Activated CD4-positive, alpha-beta T cell treated with anti-CD3 and anti-CD28 coated beads, Interleukin-2, Interleukin-4, amounts not matched to agents 100 ng/mL and 50 ng/mL, durations not matched to agents 16 hours and 8 hours (primary cell): ENCODE measurements around the gene BTG1.
"Not testable (repeated sequence)": the region's sequence is repeated elsewhere in the genome, so short reads cannot be mapped to it uniquely, and the experiment has no call there.

Source experiments
- DNase-seq: peaks from one replicate; pipeline ENCODE4 v3.0.0-alpha.2; 2020; ENCODE audit warnings: low spot score

The BTG1 gene

DNA sequence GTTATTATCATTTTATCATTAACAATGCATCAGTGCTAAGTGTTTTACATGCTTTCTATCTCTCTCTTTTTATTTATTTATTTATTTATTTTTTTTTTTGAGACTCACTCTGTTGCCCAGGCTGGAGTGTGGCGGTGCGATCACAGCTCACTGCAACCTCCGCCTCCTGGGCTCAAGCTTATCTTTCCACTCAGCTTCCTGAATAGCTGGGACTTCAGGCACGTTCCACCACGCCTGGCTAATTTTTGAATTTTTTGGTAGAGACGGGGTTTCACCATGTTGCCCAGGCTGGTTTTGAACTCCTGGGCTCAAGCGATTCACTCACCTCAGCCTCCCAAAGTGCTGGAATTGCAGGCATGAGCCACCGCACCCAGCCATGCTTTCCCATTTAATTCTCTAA lies 3.9 kb upstream of the BTG1 start:
- no peak for DNase-seq

DNA sequence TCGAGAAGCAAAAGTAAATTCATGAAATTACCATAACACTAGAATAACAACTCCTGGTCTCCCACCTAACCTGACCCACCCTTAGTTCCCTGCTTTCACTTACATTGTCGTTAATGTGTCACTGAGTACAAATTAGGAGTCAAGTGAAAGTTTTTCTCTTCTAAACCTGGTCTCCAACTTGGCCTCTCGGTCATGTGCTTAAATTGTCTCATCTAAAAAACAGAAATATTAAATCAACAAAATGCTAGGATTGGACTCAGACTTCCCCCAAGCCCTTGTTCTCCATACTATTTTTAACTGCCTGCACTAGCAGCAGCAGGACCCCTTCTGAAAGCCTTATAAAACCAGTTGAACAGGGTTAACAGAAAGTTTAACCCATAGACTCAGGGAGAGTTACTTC lies 1.8 kb upstream of the BTG1 start:
- no peak for DNase-seq

DNA sequence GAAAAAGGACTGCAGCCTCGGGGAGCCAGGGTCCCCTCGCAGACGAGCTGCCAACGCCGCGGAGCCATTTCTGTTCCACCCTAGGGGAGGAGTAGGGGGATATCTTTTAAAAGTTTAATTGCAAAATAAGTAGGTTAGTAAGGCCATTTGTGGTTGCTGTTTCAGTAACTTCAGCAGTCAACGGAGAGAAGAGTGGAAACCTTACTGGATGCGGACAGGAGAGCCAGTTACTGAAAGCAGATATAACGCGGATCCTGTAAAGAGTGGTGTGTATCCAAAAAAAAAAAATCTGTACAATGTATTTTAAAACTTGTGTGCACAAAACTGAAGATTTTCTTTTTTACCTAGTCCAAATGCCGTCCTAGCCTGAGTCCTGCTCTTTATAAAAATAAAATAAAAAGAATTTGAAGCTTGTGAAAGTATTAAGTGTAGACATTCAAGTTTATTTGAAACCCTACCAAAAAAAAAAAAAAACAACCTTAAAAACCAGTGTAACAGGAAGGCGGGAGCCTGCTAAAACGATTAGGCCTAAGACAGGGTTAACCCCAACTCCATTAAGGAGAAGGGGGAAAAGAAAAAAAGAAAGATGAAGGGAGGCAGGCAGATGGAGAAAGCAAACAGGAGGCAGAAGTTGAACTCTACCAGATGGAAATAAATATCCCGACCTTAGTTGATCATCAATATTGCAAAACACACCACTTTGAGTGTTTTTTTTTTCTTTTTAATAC lies 1.0 kb upstream of the BTG1 start:
- DNase-seq, result no peak

DNA sequence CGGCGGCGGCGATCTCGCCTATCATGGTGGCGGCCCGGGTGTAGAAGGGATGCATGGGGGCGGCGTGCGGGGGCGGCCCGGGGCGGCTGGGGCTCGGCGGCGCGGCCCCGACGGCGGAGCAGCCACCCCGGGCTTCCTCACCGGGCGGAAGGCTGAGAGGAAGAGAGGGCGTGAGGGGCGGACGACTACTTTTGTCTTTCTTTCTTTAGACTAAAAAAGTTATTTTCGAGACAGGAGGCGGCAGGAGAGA lies 240 bp downstream of the BTG1 start:
- DNase-seq, result no peak

GRCh38 chr12:92144631-92145480 lies 790 bp downstream of the BTG1 start:
- peak; percentile 50 for DNase-seq

DNA sequence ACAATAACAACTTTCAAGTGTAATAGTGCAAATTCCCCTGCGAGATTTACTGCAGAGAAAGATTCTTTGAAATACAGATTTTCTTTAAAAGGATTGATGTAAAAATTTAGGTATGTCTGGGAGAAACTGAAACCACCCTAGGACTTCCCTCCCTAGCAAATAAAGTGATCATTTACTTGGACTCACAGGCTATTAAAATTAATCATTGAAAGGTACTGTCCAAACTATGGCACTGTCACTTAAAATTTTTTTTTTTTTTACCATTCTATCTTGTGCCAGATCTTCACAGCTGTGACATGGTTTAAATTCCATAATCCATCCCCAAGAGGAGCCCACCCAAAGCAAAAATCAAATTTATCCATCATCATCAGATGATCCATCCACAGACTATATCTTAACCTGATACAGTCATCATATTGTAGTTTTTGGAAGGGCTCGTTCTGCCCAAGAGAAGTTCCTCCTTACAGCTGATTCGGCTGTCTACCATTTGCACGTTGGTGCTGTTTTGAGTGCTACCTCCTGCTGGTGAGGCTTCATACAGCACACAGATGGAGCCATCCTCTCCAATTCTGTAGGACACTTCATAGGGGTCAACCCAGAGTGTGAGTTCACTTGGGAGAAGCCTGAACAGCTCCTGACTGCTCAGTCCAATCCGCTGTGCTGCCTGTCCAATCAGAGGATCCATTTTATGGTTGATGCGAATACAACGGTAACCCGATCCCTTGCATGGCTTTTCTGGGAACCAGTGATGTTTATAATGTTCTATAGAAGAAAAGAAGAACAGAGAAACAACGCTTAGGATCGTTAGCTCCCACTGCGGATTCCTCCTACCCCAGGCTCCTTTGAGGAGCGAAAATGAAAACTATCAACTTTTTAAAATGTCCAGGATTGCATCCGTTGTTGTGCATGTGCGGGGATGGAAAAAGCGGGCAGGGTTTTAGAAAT lies 1.7 kb downstream of the BTG1 start:
- peak; percentile 83 for DNase-seq

GRCh38 chr12:92143258-92143657 lies 2.4 kb downstream of the BTG1 start:
- no peak for DNase-seq

DNA sequence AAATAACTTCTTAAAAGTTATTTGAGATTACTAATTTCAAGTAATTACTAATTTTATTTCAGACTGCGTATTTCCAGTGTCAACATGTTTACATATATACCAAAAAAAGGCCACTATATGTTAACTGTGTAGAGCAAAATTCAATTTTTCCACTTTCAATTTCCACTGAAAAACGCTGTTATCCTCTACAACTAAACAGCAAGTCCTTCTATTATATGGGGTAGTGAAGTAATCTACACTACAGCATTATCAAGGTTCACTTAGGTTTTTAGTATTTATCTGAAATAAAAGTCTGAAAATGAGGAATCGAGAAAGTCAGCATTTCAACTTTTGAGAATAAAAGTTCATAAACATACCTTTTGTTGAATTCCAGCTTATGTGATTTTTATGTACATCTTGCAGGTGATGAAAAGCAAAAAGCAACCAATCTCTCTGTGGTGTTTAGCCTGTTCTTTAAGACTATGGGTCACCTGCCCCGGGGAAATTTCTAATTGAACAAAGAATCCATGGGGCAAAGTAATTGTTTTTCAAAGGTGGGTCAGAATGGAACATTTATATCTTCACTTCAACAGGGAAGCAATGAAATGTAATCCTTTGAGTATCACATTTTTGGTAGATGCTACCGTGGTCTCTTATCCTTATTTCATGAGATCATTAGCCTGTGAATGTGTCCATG lies 3.3 kb downstream of the BTG1 start:
- no peak for DNase-seq

DNA sequence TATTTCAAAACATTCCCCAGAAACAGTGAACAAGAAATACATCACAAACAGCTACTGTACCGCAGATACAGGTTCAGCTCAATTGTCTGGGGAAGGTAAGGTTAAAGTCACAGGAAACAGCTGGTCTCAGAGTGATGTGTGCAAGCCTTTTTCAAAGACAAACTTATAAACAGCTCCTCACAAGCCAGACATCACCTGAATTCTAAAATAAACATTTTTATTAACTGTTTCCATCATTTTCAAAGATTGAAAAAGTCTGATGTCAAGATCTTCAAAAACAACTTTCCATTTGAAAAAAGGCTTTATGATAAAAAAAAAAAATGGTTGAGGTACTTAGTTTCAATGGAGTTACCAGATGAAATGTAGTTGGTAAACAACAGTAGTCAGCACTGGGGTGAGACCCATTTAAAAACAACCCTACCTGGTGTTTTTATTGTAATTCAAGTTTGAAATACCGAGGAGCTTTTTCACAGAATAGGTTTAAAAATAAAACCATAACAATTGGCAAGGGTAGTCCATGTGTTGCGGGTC lies 4.0 kb downstream of the BTG1 start:
- peak; percentile 46 for DNase-seq

- DNase-seq, result no peak
Measured at GRCh38 chr12:92140896-92141536, 4.6 kb downstream of the BTG1 start.

GRCh38 chr12:92140156-92140555 lies 5.5 kb downstream of the BTG1 start:
- no peak for DNase-seq

DNA sequence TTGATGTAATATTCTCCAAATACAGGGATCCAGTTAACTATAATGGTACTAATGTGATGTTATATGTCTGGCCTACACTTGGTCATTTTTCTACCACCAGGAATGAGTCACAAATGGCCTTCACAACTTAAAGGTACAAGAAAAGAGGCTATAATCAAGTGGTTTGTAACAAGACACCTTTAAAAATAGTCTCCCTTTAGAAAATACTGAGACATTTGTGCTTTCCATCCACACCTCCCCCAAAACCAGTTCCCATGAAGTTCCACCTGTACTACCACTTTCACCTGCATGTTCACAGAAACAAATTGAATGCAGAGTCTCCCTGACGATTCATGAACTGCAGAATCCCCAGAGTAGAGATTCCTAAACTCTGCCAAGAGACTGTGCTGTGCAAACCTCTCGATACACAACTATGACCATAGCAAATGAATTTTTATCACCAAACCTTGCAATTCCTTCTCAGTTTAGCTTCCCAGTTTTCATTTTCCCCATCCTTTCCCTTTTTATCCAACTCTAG lies 6.0 kb downstream of the BTG1 start:
- DNase-seq, result no peak

- DNase-seq, result no peak
Measured at GRCh38 chr12:92138626-92139025, 7.0 kb downstream of the BTG1 start.

DNA sequence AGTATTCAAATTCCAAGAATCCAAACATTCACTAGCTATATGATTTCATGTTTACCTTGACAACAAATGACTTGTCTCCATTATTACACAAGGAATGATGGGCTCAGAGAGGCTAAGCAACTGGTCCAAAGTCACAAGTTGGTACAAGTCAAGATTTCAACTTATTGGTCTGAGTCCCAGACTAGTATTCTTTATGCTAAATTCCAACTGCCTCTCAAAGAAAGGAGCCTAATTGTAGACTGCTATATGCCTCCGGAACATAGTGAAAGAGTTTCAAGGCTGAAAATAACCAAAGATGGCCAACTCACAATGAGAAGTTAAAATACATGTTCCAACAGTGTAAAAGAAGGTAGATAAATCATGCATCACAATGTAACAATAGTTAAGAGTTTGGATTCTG lies 7.5 kb downstream of the BTG1 start:
- DNase-seq, result no peak

DNA sequence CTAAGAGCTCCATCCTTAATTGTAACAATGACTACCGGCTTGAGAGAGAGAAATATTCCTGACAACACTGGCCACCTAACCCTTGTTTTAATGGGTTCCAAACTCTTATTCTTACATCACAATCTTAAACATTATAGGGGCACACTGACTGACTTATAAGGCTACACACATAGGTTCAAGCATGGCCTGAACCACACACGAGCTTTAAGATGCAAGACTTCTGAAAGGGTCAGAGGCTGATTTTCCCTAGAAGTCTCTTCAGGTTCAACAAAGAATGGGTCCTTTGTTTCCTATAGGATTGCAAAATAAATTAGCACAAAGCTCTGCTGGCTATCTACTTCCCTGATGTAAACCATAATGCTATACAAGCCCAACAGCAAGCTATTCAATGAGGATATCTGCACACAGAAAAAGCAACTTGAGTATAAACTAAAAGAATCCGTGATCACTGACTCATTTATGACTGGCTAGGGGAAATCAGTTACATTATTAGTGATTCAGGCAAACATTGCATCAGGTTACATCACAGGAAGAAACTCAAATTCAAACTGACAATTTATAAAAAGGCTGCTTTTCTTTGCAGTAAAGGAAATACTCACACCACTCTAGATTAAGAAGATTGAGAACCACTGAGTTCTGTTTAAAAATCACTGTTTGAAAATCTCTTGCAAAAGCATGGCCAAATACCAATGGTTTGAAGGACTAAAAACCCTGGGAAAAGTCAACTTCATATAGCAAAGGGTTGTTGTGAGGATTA lies 8.5 kb downstream of the BTG1 start:
- peak; percentile 81 for DNase-seq

DNA sequence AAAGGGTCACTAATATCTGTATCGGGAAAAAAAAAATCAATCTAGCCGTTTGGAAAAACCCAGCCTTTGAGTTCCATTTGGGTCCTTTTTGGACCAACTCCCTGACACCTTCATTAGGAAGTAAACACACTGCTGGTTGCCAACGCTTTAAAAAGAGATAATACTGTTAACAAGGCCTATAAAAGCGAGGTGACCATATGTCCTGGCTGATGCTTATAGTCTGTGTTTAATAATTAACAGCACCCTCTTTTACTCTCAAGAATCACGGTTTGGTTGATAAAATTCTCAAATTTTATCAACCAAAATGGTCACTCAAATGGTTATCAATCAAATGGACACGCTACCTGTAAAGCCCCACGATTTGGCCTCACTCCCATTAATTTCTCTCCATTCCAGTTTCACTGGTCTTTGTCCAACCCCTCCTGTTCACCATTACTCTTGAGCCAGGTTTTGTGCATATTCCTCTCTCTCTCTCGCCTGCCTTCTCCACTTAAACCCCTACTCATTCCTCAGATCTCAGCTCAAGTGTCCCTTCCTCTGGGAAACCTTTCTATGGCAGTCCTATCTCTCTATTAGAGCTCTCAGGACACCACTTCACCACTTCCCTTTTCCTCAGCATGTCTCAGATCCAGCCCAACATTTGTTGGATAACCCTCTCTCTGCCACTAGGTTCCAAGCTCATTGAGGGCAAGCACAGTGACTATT lies 9.5 kb downstream of the BTG1 start:
- no peak for DNase-seq

- DNase-seq, result not testable (repeated sequence)
Measured at GRCh38 chr12:92135541-92135940, 10.1 kb downstream of the BTG1 start.

DNA sequence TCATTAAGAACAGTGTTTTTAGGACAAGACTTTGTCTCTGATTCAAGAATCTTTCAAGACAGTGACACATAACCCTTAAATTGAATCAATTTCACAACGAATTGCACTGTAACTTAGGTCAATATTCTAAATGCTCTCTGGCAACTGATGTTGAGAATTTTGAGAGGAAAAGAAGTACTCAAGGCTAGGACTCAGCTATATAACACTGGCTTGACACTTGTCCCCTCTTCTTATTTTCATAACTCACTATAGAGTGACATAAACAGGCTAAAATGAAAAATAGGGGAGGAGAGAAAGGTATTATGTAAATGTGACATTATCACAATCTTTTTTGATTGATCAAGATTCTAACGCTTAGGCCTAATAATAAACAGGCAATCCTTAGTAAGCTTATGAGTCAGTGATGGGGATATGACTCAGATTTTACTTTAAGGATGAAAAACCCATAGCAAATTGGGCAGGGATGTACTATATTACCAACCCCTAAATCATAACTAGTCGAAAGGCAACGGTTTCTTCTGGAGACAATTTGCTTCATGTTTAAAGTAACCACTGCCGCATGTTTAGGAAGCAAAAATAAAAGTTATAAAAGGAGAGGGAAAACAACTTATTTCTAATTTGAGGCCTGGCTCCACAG lies 10.9 kb downstream of the BTG1 start:
- peak; percentile 80 for DNase-seq
